HS-5 (cell line): ENCODE results near the gene FILIP1L.
"Not testable (repeated sequence)": the region's sequence is repeated elsewhere in the genome, so short reads cannot be mapped to it uniquely, and the experiment has no call there.

Experiments used
- DNase-seq: peaks from one replicate; pipeline ENCODE4 v3.0.0-alpha.2; 2012; ENCODE audit warnings: low read depth

The FILIP1L gene

GRCh38 chr3:100098784-100099070 is 15.6 kb downstream of the FILIP1L start:
- DNase-seq, result no peak

- no peak for DNase-seq
Measured at GRCh38 chr3:100097919-100098783, 16.1 kb downstream of the FILIP1L start.

- no peak for DNase-seq
Measured at GRCh38 chr3:100096866-100097265, 17.4 kb downstream of the FILIP1L start.

- DNase-seq, result not testable (repeated sequence)
Measured at GRCh38 chr3:100096286-100096685, 18.0 kb downstream of the FILIP1L start.

GRCh38 chr3:100093831-100094230 is 20.5 kb downstream of the FILIP1L start:
- DNase-seq, result no peak

- no peak for DNase-seq
Measured at GRCh38 chr3:100090669-100091005, 23.7 kb downstream of the FILIP1L start.

- DNase-seq, result no peak
Measured at GRCh38 chr3:100089812-100090668, 24.3 kb downstream of the FILIP1L start.

- DNase-seq, result no peak
Measured at GRCh38 chr3:100088735-100089368, 25.4 kb downstream of the FILIP1L start.

GRCh38 chr3:100087198-100087597 is 27.1 kb downstream of the FILIP1L start:
- DNase-seq, result no peak

- DNase-seq, result no peak
Measured at GRCh38 chr3:100086401-100086800, 27.9 kb downstream of the FILIP1L start.

- DNase-seq, result no peak
Measured at GRCh38 chr3:100084100-100084806, 30.0 kb downstream of the FILIP1L start.

GRCh38 chr3:100083209-100083608 is 31.1 kb downstream of the FILIP1L start:
- no peak for DNase-seq

GRCh38 chr3:100082714-100083113 is 31.6 kb downstream of the FILIP1L start:
- no peak for DNase-seq

GRCh38 chr3:100081986-100082692 is 32.2 kb downstream of the FILIP1L start:
- DNase-seq, result no peak

GRCh38 chr3:100081311-100081710 is 33.0 kb downstream of the FILIP1L start:
- DNase-seq, result no peak

- no peak for DNase-seq
Measured at GRCh38 chr3:100080573-100080972, 33.7 kb downstream of the FILIP1L start.

GRCh38 chr3:100079328-100079727 is 35.0 kb downstream of the FILIP1L start:
- no peak for DNase-seq

GRCh38 chr3:100076731-100077529 is 37.4 kb downstream of the FILIP1L start:
- DNase-seq, result no peak

GRCh38 chr3:100075851-100076730 is 38.2 kb downstream of the FILIP1L start:
- no peak for DNase-seq

- DNase-seq, result no peak
Measured at GRCh38 chr3:100075196-100075595, 39.1 kb downstream of the FILIP1L start.
